ENCODE data around the gene MYO3A.

GRCh38 chr10:26052326-26052725, 118.3 kb downstream of the MYO3A start:
- TF ChIP-seq CTCF (optimal IDR thresholded peaks at IDR 0.05 in 1 of 3, IDR thresholded peaks at IDR 0.05 in 1 of 3, conservative IDR thresholded peaks at IDR 0.05 in 1 of 3; ENCODE audit: extremely low read depth in 1 of 3, insufficient read depth in 2 of 3, low read length in 3 of 3), result no peak
- TF ChIP-seq EZH2 (IDR thresholded peaks at IDR 0.05; ENCODE audit: low read length), result no peak
